PC-9 (cell line): ENCODE results near the gene BMPR1B. TPM values are rescaled to one million over a fixed set of nuclear protein-coding genes. Genes with fewer than 3 reads are reported as not detected.

Experiments used
- BruUV-seq: library from RNA; stranded (reverse); fragments of 400-500 nt; replicated peaks from 2 replicates; lab custom pipeline; 2021; lab: Mats Ljungman, UMichigan
- CTCF ChIA-PET: fragments of 300-600 bp; sonication (Branson Sonifier 250); formaldehyde crosslinking; loops from one replicate; lab custom pipeline; 2022; ENCODE audit warnings: antibody characterized with exemption; lab: Charles Lee
- POLR2A ChIA-PET: fragments of 300-600 bp; sonication (Branson Sonifier 250); formaldehyde crosslinking; loops from one replicate; lab custom pipeline; 2022; ENCODE audit warnings: antibody characterized with exemption; ENCODE audit not compliant: unreplicated experiment; lab: Charles Lee
- DNase-seq, 2 experiments: peaks; one replicate each; pipeline versions ENCODE4 v3.0.0 to v3.0.0-alpha.2; 2015 to 2022; ENCODE audit warnings: mixed read lengths in 1 of 2
- H2AFZ ChIP-seq: fragments of 200-600 bp; sonication (generic); 2 replicates; pipeline ENCODE4 v1.8.1; 2017; ENCODE audit warnings: antibody characterized with exemption
- H3F3A ChIP-seq: fragments of 200-600 bp; sonication (generic); 2 replicates; pipeline ENCODE4 v1.8.1; 2017; ENCODE audit warnings: antibody characterized with exemption, mild to moderate bottlenecking, low read depth; ENCODE audit not compliant: insufficient read depth
- H3K27ac ChIP-seq: fragments of 200-600 bp; sonication (generic); 2 replicates; pipeline ENCODE4 v1.6.1; 2016; ENCODE audit warnings: mixed run types
- H3K27me3 ChIP-seq: fragments of 200-600 bp; sonication (generic); 2 replicates; pipeline ENCODE4 v1.6.1; 2016; ENCODE audit warnings: low read depth, mixed run types; ENCODE audit not compliant: insufficient read depth
- H3K36me3 ChIP-seq: fragments of 200-600 bp; sonication (generic); 2 replicates; pipeline ENCODE4 v1.6.1; 2016; ENCODE audit warnings: low read depth, mixed run types
- H3K4me1 ChIP-seq: fragments of 200-600 bp; sonication (generic); replicated peaks from 2 replicates; pipeline ENCODE4 v1.6.1; 2016; ENCODE audit warnings: mixed run types; ENCODE audit not compliant: insufficient read depth
- H3K4me2 ChIP-seq: fragments of 200-600 bp; sonication (generic); 2 replicates; pipeline ENCODE4 v1.6.1; 2017; ENCODE audit warnings: mixed run types
- H3K4me3 ChIP-seq: fragments of 200-600 bp; sonication (generic); 2 replicates; pipeline ENCODE4 v1.6.1; 2016; ENCODE audit warnings: mixed run types
- H3K79me2 ChIP-seq: fragments of 200-600 bp; sonication (generic); 2 replicates; pipeline ENCODE4 v1.6.1; 2017; ENCODE audit warnings: low read depth, mixed run types
- H3K9me2 ChIP-seq: fragments of 200-600 bp; sonication (generic); 2 replicates; pipeline ENCODE4 v1.8.1; 2017; ENCODE audit warnings: mild to moderate bottlenecking; ENCODE audit not compliant: insufficient read depth
- H3K9me3 ChIP-seq: fragments of 200-600 bp; sonication (generic); 2 replicates; pipeline ENCODE4 v1.8.1; 2016; ENCODE audit warnings: low read depth; ENCODE audit not compliant: insufficient read depth
- H4K20me1 ChIP-seq: fragments of 200-600 bp; sonication (generic); 2 replicates; pipeline ENCODE4 v1.8.1; 2017; ENCODE audit not compliant: insufficient read depth
- EZH2 ChIP-seq: fragments of 200-600 bp; sonication (generic); IDR thresholded peaks from 2 replicates; pipeline ENCODE4 v1.8.0; 2017; ENCODE audit warnings: antibody characterized with exemption, low read depth
- intact Hi-C: fragments of 100-400 bp; cut with micrococcal nuclease; formaldehyde crosslinking; loops from one replicate; pipeline ENCODE4 v1.10.0; 2022; ENCODE audit not compliant: unreplicated experiment
- total RNA-seq: library from RNA; stranded (reverse); gene quantifications from 2 replicates; pipeline ENCODE4 v1.2.3, GENCODE V29; 2021
- TF ChIP-seq, protein P1 (sequence below): fragments of 200-600 bp; sonication (generic); conservative IDR thresholded peaks from 2 replicates; pipeline ENCODE4 v1.6.1; 2017; ENCODE audit warnings: mixed run types, antibody characterized with exemption, mild to moderate bottlenecking, moderate library complexity

The BMPR1B gene
- total RNA-seq, 1 experiment from 2014 or later = 1.1 TPM

GRCh38 chr4:94804650-94805049 is 46.9 kb downstream of the BMPR1B start:
- Histone ChIP-seq H3K27ac (no peak overlapping the region), H2AFZ (no peak overlapping the region), H3K4me2 (no peak overlapping the region), H3K9me3 (no peaks in the 10 kb centered on the region), H4K20me1 (no peaks in the 10 kb centered on the region), H3K36me3 (no peaks in the 10 kb centered on the region), H3K9me2 (no peaks in the 10 kb centered on the region), H3K27me3 (no peaks in the 10 kb centered on the region), H3K4me3 (no peak overlapping the region), H3K4me1 (no peaks in the 10 kb centered on the region; the same call in 1 of the 2 replicates), H3K79me2 (no peaks in the 10 kb centered on the region), H3F3A (no peaks in the 10 kb centered on the region)
- TF ChIP-seq, protein P1, sequence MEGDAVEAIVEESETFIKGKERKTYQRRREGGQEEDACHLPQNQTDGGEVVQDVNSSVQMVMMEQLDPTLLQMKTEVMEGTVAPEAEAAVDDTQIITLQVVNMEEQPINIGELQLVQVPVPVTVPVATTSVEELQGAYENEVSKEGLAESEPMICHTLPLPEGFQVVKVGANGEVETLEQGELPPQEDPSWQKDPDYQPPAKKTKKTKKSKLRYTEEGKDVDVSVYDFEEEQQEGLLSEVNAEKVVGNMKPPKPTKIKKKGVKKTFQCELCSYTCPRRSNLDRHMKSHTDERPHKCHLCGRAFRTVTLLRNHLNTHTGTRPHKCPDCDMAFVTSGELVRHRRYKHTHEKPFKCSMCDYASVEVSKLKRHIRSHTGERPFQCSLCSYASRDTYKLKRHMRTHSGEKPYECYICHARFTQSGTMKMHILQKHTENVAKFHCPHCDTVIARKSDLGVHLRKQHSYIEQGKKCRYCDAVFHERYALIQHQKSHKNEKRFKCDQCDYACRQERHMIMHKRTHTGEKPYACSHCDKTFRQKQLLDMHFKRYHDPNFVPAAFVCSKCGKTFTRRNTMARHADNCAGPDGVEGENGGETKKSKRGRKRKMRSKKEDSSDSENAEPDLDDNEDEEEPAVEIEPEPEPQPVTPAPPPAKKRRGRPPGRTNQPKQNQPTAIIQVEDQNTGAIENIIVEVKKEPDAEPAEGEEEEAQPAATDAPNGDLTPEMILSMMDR = no peak
- TF ChIP-seq EZH2 = no peak
- POLR2A ChIA-PET = no interaction called here
- DNase-seq = no peak
- no TSS peak for BruUV-seq
- intact Hi-C loops = no loop called here
- CTCF ChIA-PET = no interaction called here

GRCh38 chr4:94806376-94806775 is 48.6 kb downstream of the BMPR1B start:
- POLR2A ChIA-PET = no interaction called here
- BruUV-seq = no TSS peak

GRCh38 chr4:94811643-94812042 is 53.9 kb downstream of the BMPR1B start:
- Histone ChIP-seq H3K36me3 (no peaks in the 10 kb centered on the region), H3K27ac (no peak overlapping the region), H3K4me3 (no peak overlapping the region), H3K9me3 (no peaks in the 10 kb centered on the region), H2AFZ (no peak overlapping the region), H3K9me2 (no peaks in the 10 kb centered on the region), H3K79me2 (no peaks in the 10 kb centered on the region), H3K4me2 (no peak overlapping the region), H3K27me3 (no peaks in the 10 kb centered on the region), H4K20me1 (no peaks in the 10 kb centered on the region), H3K4me1 (no peaks in the 10 kb centered on the region), H3F3A (no peaks in the 10 kb centered on the region)
- no peak for DNase-seq
- intact Hi-C loops = no loop called here
- ChIA-PET CTCF (no interaction called here), POLR2A (no interaction called here)
- TF ChIP-seq, protein P1 = no peak
- TF ChIP-seq EZH2 = no peak
- no TSS peak for BruUV-seq

More at GRCh38 chr4:94806376-94806775, 48.6 kb downstream of the BMPR1B start:
- H3K27ac ChIP-seq = no peak overlapping the region
- no peak overlapping the region for H3K4me3 ChIP-seq
- H3F3A ChIP-seq = no peaks in the 10 kb centered on the region
- H3K9me3 ChIP-seq = no peaks in the 10 kb centered on the region
- no peaks in the 10 kb centered on the region for H3K36me3 ChIP-seq
- H3K4me2 ChIP-seq = no peak overlapping the region
- H3K4me1 ChIP-seq = no peaks in the 10 kb centered on the region; the same call in 1 of the 2 replicates
- no peaks in the 10 kb centered on the region for H3K27me3 ChIP-seq
- intact Hi-C loops = no loop called here
- CTCF ChIA-PET = no interaction called here
- no peak overlapping the region for H2AFZ ChIP-seq
- H3K79me2 ChIP-seq = no peaks in the 10 kb centered on the region
- no peak for DNase-seq
- TF ChIP-seq, protein P1 = no peak
- TF ChIP-seq EZH2 = no peak
- H4K20me1 ChIP-seq = no peaks in the 10 kb centered on the region
- no peaks in the 10 kb centered on the region for H3K9me2 ChIP-seq
